LoVo (cell line): Measurements from ENCODE around the gene ASPSCR1.

Experiments used
- DNase-seq: peaks from one replicate; pipeline ENCODE4 v3.0.0-alpha.2; 2016; ENCODE audit warnings: low spot score

ASPSCR1 gene

GRCh38 chr17:82041144-82041814, 63.9 kb downstream of the ASPSCR1 start:
- no peak for DNase-seq

DNA sequence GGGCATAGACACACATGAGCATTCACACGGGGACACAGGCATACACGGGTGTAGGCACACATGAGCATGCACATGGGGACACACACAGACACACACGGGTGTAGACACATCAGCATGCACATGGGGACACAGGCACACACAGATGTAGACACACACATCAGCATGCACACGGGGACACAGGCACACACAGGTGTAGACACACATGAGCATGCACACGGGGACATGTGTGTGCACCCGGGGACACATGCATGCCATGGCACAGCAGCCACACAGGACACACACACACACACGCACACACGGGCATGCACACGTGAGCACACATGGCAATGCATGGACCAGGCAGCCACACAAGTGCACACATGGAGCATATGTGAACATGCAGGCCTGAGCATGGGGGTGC, 65.2 kb downstream of the ASPSCR1 start:
- no peak for DNase-seq

DNA sequence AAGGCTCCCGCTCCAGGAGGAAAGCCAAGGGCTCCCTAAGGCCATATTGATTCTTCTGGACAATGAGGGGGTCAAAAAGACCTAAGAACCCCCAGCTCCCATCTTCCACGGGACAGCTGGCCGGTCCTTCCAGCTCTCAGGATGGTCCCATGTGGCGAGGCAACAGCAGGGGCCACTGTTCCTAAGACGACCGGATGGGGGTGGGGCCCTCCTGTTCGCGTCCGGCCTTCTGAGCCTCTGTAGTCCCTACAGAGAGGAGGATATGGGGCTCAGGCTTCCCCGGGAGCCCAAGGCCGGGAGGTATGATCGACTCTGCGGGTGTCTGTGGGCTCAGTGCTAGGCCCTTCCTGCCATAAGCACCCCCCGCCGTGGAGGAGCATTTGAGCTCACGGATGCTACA, 66.1 kb downstream of the ASPSCR1 start:
- DNase-seq: no peak

GRCh38 chr17:82045936-82046484, 68.6 kb downstream of the ASPSCR1 start:
- DNase-seq: no peak

GRCh38 chr17:82046903-82047302, 69.5 kb downstream of the ASPSCR1 start:
- DNase-seq: no peak

DNA sequence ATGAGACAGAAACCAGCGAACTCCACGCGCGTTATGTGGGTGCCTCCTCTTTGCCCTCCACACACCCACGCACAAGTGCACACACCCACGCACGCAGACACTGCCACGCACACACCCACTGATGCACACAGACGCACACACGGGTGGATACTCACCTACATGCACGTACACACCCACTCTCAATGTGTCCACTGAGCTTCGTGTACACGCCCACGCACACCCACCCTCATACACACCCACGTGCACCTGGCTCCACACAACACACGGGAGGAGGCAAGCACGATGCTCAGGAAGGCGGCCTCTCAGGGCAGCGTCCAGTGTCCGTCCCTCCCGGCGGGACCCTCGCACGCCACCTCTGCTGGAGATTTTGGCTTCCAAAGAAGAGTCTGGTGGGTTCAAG, 70.0 kb downstream of the ASPSCR1 start:
- no peak for DNase-seq

DNA sequence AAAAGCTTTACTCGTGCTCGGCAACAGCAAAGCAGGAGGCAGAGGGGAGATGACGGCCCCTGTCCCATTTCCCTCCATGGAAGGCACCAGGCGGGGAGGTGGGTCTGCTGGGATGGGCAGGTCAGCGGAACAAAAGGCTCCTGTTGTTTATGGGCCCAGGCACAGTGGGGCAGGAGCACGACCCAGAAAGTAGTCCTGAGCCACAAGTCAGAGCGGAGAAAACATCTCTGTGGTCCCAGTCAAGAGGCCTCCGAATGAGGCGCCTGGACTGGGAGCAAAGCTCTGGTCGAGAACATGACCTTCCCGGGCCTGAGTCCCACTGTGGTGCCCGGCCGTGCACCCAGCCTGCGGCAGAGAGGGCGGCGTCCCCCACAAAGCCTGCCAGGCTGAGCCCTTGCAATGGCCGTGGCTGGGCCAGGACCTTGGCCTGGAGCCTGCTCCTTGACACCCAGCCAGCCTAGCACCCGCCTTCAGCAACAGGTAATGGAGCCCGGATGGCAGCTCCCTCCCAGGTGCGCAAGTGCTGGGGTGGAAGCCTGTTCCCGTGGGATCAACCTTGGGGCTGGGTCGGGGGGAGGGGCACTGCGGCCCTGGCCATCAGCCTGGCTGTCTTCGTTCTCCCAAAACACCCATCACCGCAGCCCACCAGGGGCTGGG, 70.6 kb downstream of the ASPSCR1 start:
- no peak for DNase-seq

DNA sequence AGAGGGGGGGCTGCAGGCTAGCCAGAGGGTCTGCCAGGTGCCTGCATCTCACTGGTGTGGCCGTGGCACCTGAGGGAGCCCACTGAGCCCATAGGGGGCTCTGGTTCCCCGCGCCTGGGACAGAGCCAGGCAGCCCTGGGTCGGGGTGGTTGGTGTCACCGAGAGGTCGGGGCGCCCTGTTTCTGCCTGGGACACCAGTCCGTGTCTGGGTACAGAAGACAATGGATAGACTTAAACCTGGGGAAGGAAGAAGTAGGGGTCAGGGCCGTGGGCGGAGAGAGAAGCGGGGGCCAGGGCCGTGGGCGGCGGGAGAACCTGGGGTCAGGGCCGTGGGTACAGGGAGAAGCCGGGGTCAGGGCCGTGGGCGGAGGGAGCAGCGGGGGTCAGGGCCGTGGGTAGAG, 71.1 kb downstream of the ASPSCR1 start:
- DNase-seq: no peak

DNA sequence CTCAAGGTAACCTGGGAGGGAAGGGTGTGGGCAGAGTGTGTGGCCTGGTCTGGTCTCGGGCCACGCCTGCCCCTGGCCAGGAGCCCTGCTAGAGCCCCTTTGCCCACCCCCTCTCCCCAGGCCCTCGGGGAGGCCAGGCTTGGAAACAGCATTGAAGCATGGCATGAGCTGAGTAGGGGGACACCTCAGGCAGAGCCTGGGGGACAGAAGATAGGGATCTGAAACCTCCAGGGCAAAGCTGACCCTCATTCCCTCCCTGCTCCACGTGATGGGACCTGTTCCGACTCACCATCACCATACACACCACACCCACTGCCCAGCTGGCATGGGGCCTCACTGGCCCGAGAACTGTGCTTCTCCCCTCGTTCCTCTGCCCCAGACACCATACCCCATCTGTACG, 71.7 kb downstream of the ASPSCR1 start:
- DNase-seq: no peak

- no peak for DNase-seq
Measured at GRCh38 chr17:82049521-82049971, 72.1 kb downstream of the ASPSCR1 start.

- no peak for DNase-seq
Measured at GRCh38 chr17:82050152-82050760, 72.8 kb downstream of the ASPSCR1 start.

DNA sequence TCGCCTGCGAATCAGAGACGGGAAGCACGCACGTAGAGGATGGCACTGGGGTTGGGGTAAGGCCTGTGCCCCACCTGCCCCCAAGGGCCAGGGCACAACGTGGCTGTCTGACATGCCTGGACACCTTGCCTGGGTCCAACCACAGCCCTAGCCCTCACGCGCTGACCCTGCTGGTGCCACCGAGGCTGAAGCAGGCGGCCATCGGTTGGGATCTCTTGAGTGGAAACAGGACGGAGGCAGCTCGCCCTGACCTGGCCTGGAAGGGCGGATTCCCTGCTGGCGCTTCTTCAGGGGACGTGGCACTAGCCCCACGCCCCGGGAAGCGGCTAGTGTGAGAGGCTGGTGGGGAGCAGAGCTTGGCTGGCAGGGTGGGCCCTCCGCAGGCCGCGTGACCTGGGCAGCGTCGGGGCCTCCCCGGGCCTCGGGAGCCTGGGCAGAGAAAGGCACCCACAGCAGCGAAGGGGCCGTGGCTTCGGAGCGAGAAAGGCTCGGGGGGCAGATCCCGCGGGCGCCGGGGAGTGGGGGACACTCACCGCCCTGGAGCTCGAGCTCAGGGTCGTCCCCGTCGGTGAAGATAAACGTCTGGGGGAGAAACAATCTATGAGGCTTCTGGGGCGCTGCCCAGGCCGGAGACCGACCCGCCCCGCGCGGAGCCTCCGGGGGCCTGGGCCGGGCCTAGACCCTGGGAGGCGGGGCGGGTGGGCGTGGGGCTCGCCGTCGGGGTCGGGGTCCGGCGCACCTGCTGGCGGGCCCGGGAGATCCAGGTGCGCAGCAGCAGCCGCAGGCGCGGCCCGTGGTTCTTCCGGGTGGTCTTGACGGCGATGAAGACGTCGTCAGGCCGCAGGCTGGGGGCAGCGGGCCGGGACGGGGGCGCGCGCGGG, 73.6 kb downstream of the ASPSCR1 start:
- no peak for DNase-seq

GRCh38 chr17:82051776-82052637, 74.6 kb downstream of the ASPSCR1 start, which contains the start of the genes GPS1 and RFNG:
Gene GPS1, plus strand, starts transcription at chr17:82051898. Its CDS starts 34 bp downstream, at chr17:82051932.
Gene RFNG, minus strand, starts transcription at chr17:82051811. Its CDS starts 45 bp downstream, at chr17:82051766.
- peak; percentile 78 for DNase-seq

DNA sequence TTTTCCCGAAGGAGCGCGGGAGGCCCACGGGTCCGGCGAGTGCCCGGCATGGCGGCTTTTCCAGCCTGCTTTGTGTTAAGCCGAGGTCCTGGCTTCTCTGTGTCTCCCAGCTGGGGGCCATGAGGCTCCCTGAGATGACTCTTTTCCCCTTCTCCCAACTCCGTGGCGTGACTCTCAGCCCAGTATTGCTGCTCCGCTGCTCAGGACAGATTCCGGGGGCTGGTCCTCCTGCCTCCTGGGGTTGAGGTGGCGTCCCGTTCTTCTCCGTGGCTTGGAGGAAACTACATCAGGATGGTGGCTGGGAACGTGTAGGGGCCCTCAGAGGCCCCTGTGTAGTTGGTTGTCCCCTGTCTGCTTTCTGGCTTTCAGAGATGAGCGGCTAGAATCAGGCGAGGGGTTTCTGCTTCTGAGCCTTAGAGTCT, 75.2 kb downstream of the ASPSCR1 start:
- no peak for DNase-seq

DNA sequence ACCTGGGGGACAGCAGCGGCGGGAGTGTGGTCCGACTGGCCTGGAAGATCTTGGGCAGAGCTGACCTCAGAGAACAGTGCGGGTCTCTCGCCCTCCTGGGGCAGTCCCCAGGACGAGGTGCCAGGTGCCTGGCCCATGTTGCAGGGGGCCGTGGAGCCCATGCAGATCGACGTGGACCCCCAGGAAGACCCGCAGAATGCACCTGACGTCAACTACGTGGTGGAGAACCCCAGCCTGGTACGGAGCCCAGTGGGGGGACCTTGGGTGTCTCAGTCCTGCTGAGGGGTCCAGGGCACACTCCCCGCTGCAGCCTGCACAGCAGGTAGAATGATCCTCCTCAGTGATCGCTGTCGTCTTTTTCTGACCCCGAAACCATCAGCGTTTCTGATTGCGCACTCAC, 75.7 kb downstream of the ASPSCR1 start:
- no peak for DNase-seq

- no peak for DNase-seq
Measured at GRCh38 chr17:82053556-82054263, 76.3 kb downstream of the ASPSCR1 start.

DNA sequence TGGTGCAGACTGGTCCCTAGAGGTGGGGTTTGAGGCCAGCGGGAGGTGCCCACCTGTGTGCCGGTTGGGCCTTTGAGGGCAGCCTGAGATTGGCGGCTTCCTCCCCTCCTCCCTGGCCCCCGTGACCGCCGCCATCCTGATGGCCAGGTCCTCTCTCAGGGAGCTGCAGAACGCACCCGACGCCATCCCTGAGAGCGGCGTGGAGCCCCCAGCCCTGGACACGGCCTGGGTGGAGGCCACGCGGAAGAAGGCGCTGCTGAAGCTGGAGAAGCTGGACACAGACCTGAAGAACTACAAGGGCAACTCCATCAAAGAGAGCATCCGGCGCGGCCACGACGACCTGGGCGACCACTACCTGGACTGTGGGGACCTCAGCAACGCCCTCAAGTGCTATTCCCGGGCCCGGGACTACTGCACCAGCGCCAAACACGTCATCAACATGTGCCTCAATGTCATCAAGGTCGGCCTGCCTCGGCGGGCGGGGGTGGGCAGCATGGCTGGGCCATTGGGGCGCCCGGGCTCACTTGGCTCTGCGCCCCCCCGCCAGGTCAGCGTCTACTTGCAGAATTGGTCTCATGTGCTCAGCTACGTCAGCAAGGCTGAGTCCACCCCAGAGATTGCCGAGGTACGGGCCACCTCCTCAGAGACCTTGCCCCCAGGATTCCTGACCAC, 77.1 kb downstream of the ASPSCR1 start:
- no peak for DNase-seq

DNA sequence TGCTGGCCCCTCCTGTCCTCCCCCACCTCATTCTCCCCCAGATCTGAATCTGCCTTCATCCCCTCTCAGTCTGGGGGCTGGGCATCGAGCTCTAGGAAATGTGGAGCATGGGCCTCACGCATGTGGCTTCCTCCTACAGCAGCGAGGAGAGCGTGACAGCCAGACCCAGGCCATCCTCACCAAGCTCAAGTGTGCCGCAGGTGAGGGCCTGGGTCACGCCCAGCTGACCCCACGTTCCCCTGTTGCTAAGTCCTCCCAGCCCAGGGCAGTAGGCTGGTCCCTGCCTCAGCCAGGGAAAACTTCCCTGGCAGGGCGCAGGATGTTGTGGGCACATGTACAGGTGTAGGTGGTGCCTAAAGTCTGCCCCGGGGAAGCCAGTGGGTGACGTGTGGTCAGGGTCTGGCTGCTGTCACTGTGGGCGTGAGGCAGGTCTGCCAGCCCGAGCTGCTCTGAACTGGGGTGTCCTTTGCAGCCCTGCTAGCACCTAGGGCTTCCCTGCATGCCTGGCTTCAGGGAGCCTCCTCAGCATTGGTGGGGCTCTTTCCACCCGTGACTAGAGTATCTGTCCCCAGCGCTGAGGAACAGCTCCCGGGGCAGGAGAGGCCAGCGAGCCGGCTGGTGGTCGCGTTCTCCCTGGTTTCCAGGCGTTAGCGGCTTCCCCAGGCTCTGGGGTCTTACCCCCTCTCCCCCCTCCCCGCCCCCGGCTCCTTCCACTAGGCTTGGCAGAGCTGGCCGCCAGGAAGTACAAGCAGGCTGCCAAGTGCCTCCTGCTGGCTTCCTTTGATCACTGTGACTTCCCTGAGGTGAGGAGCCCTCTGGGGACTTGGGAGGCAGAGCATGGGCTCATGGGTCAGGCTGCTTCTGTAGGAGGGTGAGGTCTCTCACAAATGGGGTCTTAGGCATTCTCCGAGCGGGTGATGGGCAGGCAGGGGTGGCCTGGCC, 77.9 kb downstream of the ASPSCR1 start:
- DNase-seq: no peak
